H1 (cell line): Measurements from ENCODE around the gene FHIT. TPM values are rescaled to one million over a fixed set of nuclear protein-coding genes. Genes with fewer than 3 reads are reported as not detected.

Experiments
- CTCF ChIA-PET: fragments of 300-600 bp; sonication (Branson Sonifier 250); formaldehyde crosslinking; loops from one replicate; lab custom pipeline; 2021; ENCODE audit not compliant: partially characterized antibody; lab: Charles Lee
- POLR2A ChIA-PET: fragments of 300-600 bp; sonication (Branson Sonifier 250); formaldehyde crosslinking; loops from one replicate; lab custom pipeline; 2021; ENCODE audit warnings: inconsistent platforms; ENCODE audit not compliant: partially characterized antibody; lab: Charles Lee
- DNase-seq, 2 experiments: peaks; one replicate each; pipeline versions ENCODE4 v3.0.0 to v3.0.0-alpha.2; 2010 to 2022; ENCODE audit warnings: low spot score in 2 of 2, low read depth in 1 of 2, mixed read lengths in 1 of 2
- FAIRE-seq: peaks from 2 replicates; lab custom pipeline; 2011; peaks lifted over from hg19 to GRCh38; lab: Jason Lieb, UNC
- H2AFZ ChIP-seq: 2 replicates; pipeline ENCODE4 v1.8.1; 2012; ENCODE audit warnings: low read length, inconsistent platforms
- H2AK5ac ChIP-seq: 2 replicates; pipeline ENCODE4 v1.6.1; 2013; ENCODE audit warnings: low read depth, low read length
- H2BK120ac ChIP-seq: replicated peaks from 2 replicates; pipeline ENCODE3; 2013; ENCODE audit warnings: low read depth, low read length, inconsistent platforms
- H2BK12ac ChIP-seq: 2 replicates; pipeline ENCODE4 v1.6.1; 2013; ENCODE audit warnings: low read depth, low read length
- H2BK15ac ChIP-seq: 2 replicates; pipeline ENCODE4 v1.6.1; 2013; ENCODE audit warnings: low read length
- H2BK20ac ChIP-seq: 2 replicates; pipeline ENCODE4 v1.6.1; 2013; ENCODE audit warnings: low read length
- H2BK5ac ChIP-seq: 2 replicates; pipeline ENCODE4 v1.6.1; 2013; ENCODE audit warnings: low read depth, low read length
- H3K14ac ChIP-seq: 2 replicates; pipeline ENCODE4 v1.6.1; 2013; ENCODE audit warnings: inconsistent platforms; ENCODE audit not compliant: insufficient read length
- H3K18ac ChIP-seq: 2 replicates; pipeline ENCODE4 v1.6.1; 2013; ENCODE audit warnings: low read length; ENCODE audit errors: extremely low read depth
- H3K23ac ChIP-seq: 2 replicates; pipeline ENCODE4 v1.6.1; 2013; ENCODE audit warnings: inconsistent platforms; ENCODE audit not compliant: insufficient read length
- H3K23me2 ChIP-seq: 2 replicates; pipeline ENCODE4 v1.6.1; 2013; ENCODE audit warnings: low read depth, low read length
- H3K27ac ChIP-seq: 2 replicates; pipeline ENCODE4 v1.6.1; 2011; ENCODE audit warnings: low read depth, low read length, inconsistent platforms
- H3K27me3 ChIP-seq, 4 experiments: replicated peaks in 1 of 4; 1 replicate in 1 of 4; 2 replicates in 3 of 4; pipeline versions ENCODE4 v1.6.1 to v1.8.1; 2011 to 2013; ENCODE audit warnings: low read length in 3 of 4, mild to moderate bottlenecking in 3 of 4, inconsistent platforms in 2 of 4, mixed read lengths in 2 of 4, moderate library complexity in 1 of 4; ENCODE audit not compliant: control insufficient read depth in 3 of 4, insufficient read depth in 3 of 4; ENCODE audit errors: extremely low read depth in 1 of 4
- H3K36me3 ChIP-seq, 4 experiments: 2 replicates each; pipeline versions ENCODE4 v1.6.1 to v1.8.1; 2011 to 2013; ENCODE audit warnings: mild to moderate bottlenecking in 4 of 4, low read length in 3 of 4, moderate library complexity in 2 of 4, control low read depth in 1 of 4, inconsistent platforms in 1 of 4; ENCODE audit not compliant: insufficient read depth in 4 of 4, control insufficient read depth in 2 of 4
- H3K4ac ChIP-seq: replicated peaks from 2 replicates; pipeline ENCODE3; 2013; ENCODE audit warnings: low read length, low read depth, mixed read lengths, inconsistent platforms; ENCODE audit not compliant: insufficient read length
- H3K4me1 ChIP-seq, 4 experiments: replicated peaks in 1 of 4; 1 replicate in 1 of 4; 2 replicates in 3 of 4; pipeline versions ENCODE4 v1.6.1 to v1.8.1; 2011 to 2013; ENCODE audit warnings: low read length in 3 of 4, inconsistent platforms in 2 of 4, mixed read lengths in 1 of 4; ENCODE audit not compliant: insufficient read depth in 4 of 4, control insufficient read depth in 3 of 4
- H3K4me2 ChIP-seq, 2 experiments: 2 replicates each; pipeline versions ENCODE4 v1.6.1 to v1.8.1; 2011 to 2013; ENCODE audit warnings: low read depth in 2 of 2, low read length in 2 of 2, control low read depth in 1 of 2, inconsistent platforms in 1 of 2, mild to moderate bottlenecking in 1 of 2; ENCODE audit not compliant: insufficient read depth in 1 of 2
- H3K4me3 ChIP-seq, 4 experiments: fragments of 200-600, 300-600 bp in 1 of 4; sonication (generic), shearing (Covaris generic), sonication (Bioruptor Twin) in 1 of 4; 2 replicates each; pipeline versions ENCODE4 v1.5.1 to v1.8.1; 2011 to 2016; ENCODE audit warnings: low read length in 4 of 4, low read depth in 3 of 4, control low read depth in 2 of 4, inconsistent platforms in 2 of 4, mild to moderate bottlenecking in 2 of 4, mixed read lengths in 1 of 4, moderate library complexity in 1 of 4; ENCODE audit not compliant: insufficient read depth in 2 of 4; ENCODE audit errors: extremely low read depth in 1 of 4
- H3K56ac ChIP-seq: replicated peaks from 2 replicates; pipeline ENCODE3; 2013; ENCODE audit warnings: low read depth, mild to moderate bottlenecking, mixed read lengths, low read length, inconsistent platforms; ENCODE audit not compliant: insufficient read length
- H3K79me1 ChIP-seq: 2 replicates; pipeline ENCODE4 v1.6.1; 2013; ENCODE audit warnings: low read depth, low read length, control low read depth
- H3K79me2 ChIP-seq, 2 experiments: 2 replicates each; pipeline versions ENCODE4 v1.6.1 to v1.8.1; 2012 to 2013; ENCODE audit warnings: low read length in 2 of 2, mild to moderate bottlenecking in 2 of 2, inconsistent platforms in 1 of 2; ENCODE audit not compliant: insufficient read depth in 2 of 2, control insufficient read depth in 1 of 2
- H3K9ac ChIP-seq, 4 experiments: replicated peaks in 1 of 4; 1 replicate in 1 of 4; 2 replicates in 3 of 4; pipeline versions ENCODE4 v1.6.1 to v1.8.1; 2011 to 2013; ENCODE audit warnings: low read depth in 3 of 4, low read length in 3 of 4, control low read depth in 2 of 4, mild to moderate bottlenecking in 2 of 4, moderate library complexity in 2 of 4, inconsistent platforms in 1 of 4; ENCODE audit errors: extremely low read depth in 1 of 4
- H3K9me3 ChIP-seq, 2 experiments: 2 replicates each; pipeline versions ENCODE4 v1.6.1 to v1.8.1; 2012 to 2013; ENCODE audit warnings: mild to moderate bottlenecking in 2 of 2, moderate library complexity in 2 of 2, control low read depth in 1 of 2, inconsistent platforms in 1 of 2, low read depth in 1 of 2, low read length in 1 of 2, mixed read lengths in 1 of 2; ENCODE audit not compliant: insufficient read depth in 2 of 2
- H4K20me1 ChIP-seq, 2 experiments: replicated peaks in 1 of 2; 2 replicates each; pipeline versions ENCODE3 to v1.8.1; 2011 to 2013; ENCODE audit warnings: inconsistent platforms in 2 of 2, low read length in 2 of 2, mild to moderate bottlenecking in 1 of 2; ENCODE audit not compliant: insufficient read depth in 2 of 2, control insufficient read depth in 1 of 2
- H4K5ac ChIP-seq: 2 replicates; pipeline ENCODE4 v1.6.1; 2013; ENCODE audit warnings: low read length, low read depth, mixed read lengths, inconsistent platforms; ENCODE audit not compliant: insufficient read length
- H4K8ac ChIP-seq: 2 replicates; pipeline ENCODE4 v1.8.0; 2013; ENCODE audit warnings: mild to moderate bottlenecking, moderate library complexity, low read length, inconsistent platforms; ENCODE audit not compliant: insufficient read depth; ENCODE audit errors: extremely low read depth
- H4K91ac ChIP-seq: replicated peaks from 2 replicates; pipeline ENCODE3; 2013; ENCODE audit warnings: low read length, mixed read lengths, inconsistent platforms; ENCODE audit not compliant: insufficient read length
- MAFK ChIP-seq: IDR thresholded peaks from 2 replicates; pipeline ENCODE4 v1.6.1; 2012; ENCODE audit warnings: low read depth, mild to moderate bottlenecking, improper control_type of control experiment, low read length
- SP1 ChIP-seq: IDR thresholded peaks from 2 replicates; pipeline ENCODE4 v1.6.1; 2011; ENCODE audit warnings: low read depth, low read length
- WGBS, 2 experiments: shearing (Covaris generic) in 1 of 2; methylation state at CpG; one replicate each; pipeline versions ENCODE4 v1.1.6 to v1.1.7; 2013 to 2015; ENCODE audit warnings: low lambda C conversion rate in 2 of 2, mixed read lengths in 2 of 2, inconsistent platforms in 1 of 2, low coverage in 1 of 2, missing lambda C conversion rate in 1 of 2; ENCODE audit not compliant: insufficient replicate concordance in 2 of 2, insufficient coverage in 1 of 2, insufficient read length in 1 of 2; ENCODE audit errors: extremely low coverage in 1 of 2, missing lambda C conversion rate in 1 of 2; 5-methylcytosine and 5-hydroxymethylcytosine counted together
- polyA plus RNA-seq, 7 experiments: library from polyadenylated mRNA; depleted of rRNA in 3 of 7; stranded (reverse) in 5 of 7; unstranded in 2 of 7; fragments of >200 nt in 5 of 7; fragments of 200-250 nt in 2 of 7; gene quantifications; 1 replicate in 5 of 7; 2 replicates in 1 of 7; 4 replicates in 1 of 7; pipeline versions ENCODE4 v1.2.1 to v1.2.3, GENCODE V29; 2011 to 2013; ENCODE audit warnings: missing spikeins in 2 of 7, mixed read lengths in 2 of 7
- total RNA-seq: library from RNA; stranded (reverse); fragmentation: NEBNext Ultra II Directional; extraction: Animal tissue kit (Norgen Biotek cat#: 25700); gene quantifications from 2 replicates; pipeline ENCODE4 v1.2.1, GENCODE V29; 2021

Gene FHIT
- total and polyA plus RNA-seq, 2 of the 8 experiments (the other 6 are each of a cell fraction or from before 2014, with no cell fraction given) = 1.2 to 3.2 TPM

- H3K4me2 ChIP-seq = no peak overlapping the region
- H3K4me1 ChIP-seq = peaks cover 0 to 11% (median 0%) of the 10 kb centered on the region in 4 experiments; a peak in 2 of 7 replicates
- no peak overlapping the region for H3K4me3 ChIP-seq
- no peaks in the 10 kb centered on the region for H3K9me3 ChIP-seq
- no peaks in the 10 kb centered on the region for H3K79me2 ChIP-seq
- no peaks in the 10 kb centered on the region for H3K36me3 ChIP-seq
- TF ChIP-seq MAFK (peak; percentile 99), SP1 (no peak)
- no peak overlapping the region for H2AFZ ChIP-seq
- DNase-seq (no peak), FAIRE-seq (no peak)
- no peak overlapping the region for H3K4ac ChIP-seq
- POLR2A ChIA-PET = no interaction called here
- H2AK5ac ChIP-seq = no peak overlapping the region
- H4K20me1 ChIP-seq = no peaks in the 10 kb centered on the region
- no peak overlapping the region for H4K8ac ChIP-seq
- 82% methylated on average over 7 of the region's 7 CpGs; no CpG with 5 or more reads in 1 of the 2 experiments for WGBS, 2 experiments
- H3K23me2 ChIP-seq = no peaks in the 10 kb centered on the region
- H3K9ac ChIP-seq = no peak overlapping the region
- no peak overlapping the region for H2BK120ac ChIP-seq
- no peak overlapping the region for H3K23ac ChIP-seq
- H2BK15ac ChIP-seq = no peak overlapping the region
- H3K18ac ChIP-seq = no peak overlapping the region
- H2BK20ac ChIP-seq = no peak overlapping the region
- H4K91ac ChIP-seq = no peak overlapping the region
- H3K27ac ChIP-seq = no peak overlapping the region
- H4K5ac ChIP-seq = no peak overlapping the region
- H2BK5ac ChIP-seq = no peak overlapping the region
- H2BK12ac ChIP-seq = no peak overlapping the region
- no peak overlapping the region for H3K14ac ChIP-seq
- H3K79me1 ChIP-seq = no peaks in the 10 kb centered on the region
- no peak overlapping the region for H3K56ac ChIP-seq
- CTCF ChIA-PET = no interaction called here
- peaks cover 0 to 2% (median 0%) of the 10 kb centered on the region in 4 experiments; a peak in 2 of 7 replicates for H3K27me3 ChIP-seq
Measured at GRCh38 chr3:59753808-59754450, 1497.3 kb downstream of the FHIT start.
